GM23338 (cell line): ENCODE results near the gene OR7G1.

Experiments
- CREB1 ChIP-seq: fragments of 250-450 bp; sonication (Bioruptor Pico); IDR thresholded peaks from 2 replicates; pipeline ENCODE4 v1.5.0; 2020; ENCODE audit warnings: low read depth, mild to moderate bottlenecking, moderate library complexity
- EZH2 ChIP-seq: fragments of 200-600 bp; sonication (generic); IDR thresholded peaks from one replicate; pipeline ENCODE4 v1.8.0; 2017; ENCODE audit warnings: antibody characterized with exemption, mild to moderate bottlenecking, low read depth; ENCODE audit not compliant: unreplicated experiment
- EZH2phosphoT487 ChIP-seq: fragments of 200-600 bp; sonication (generic); IDR thresholded peaks from one replicate; pipeline ENCODE4 v1.8.1; 2018; ENCODE audit warnings: antibody characterized with exemption; ENCODE audit not compliant: unreplicated experiment
- JUNB ChIP-seq: IDR thresholded peaks from one replicate; pipeline ENCODE4 v1.6.1; 2016; ENCODE audit warnings: antibody characterized with exemption; ENCODE audit not compliant: unreplicated experiment
- POLR2AphosphoS5 ChIP-seq: IDR thresholded peaks from 2 replicates; pipeline ENCODE4 v1.6.1; 2016; ENCODE audit warnings: antibody characterized with exemption, low read depth
- ZNF114 ChIP-seq: fragments of 250-450 bp; sonication (Bioruptor Pico); IDR thresholded peaks from 2 replicates; pipeline ENCODE4 v1.5.0; 2020; ENCODE audit warnings: mild to moderate bottlenecking, moderate library complexity
- ZNF331 ChIP-seq: fragments of 250-450 bp; sonication (Bioruptor Pico); IDR thresholded peaks from 2 replicates; pipeline ENCODE4 v1.5.0; 2020; ENCODE audit warnings: low read depth, mild to moderate bottlenecking, moderate library complexity
- TF ChIP-seq, protein P1 (sequence below), 2 experiments: fragments of 200-600 bp in 1 of 2; sonication (generic) in 1 of 2; conservative IDR thresholded peaks; 2 replicates each; pipeline versions ENCODE4 v1.5.1 to v1.6.1; 2016 to 2017; ENCODE audit warnings: antibody characterized with exemption in 2 of 2, low read depth in 2 of 2, mild to moderate bottlenecking in 2 of 2, moderate library complexity in 1 of 2
- TF ChIP-seq, protein P2 (sequence below): IDR thresholded peaks from one replicate; pipeline ENCODE4 v1.6.1; 2018; ENCODE audit warnings: antibody characterized with exemption; ENCODE audit not compliant: unreplicated experiment

DNA sequence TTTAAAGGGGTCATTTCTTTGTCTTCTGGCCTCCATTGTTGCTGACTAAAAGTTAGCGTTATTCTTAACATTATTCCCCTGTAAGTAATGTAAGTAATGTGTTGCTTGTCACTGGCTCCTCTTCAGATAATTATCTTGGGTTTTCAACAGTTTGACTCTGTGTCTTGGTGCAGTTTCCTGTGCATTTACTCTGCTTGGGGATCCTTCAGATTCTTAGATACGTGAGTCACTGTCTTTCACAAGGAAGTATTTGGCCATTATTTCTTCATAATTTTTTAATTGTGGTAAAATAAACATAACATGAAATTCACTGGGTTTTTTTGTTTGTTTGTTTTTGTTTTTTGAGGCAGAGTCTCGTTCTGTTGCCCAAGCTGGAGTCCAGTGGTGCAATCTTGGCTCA, 49.7 kb upstream of the OR7G1 start:
- TF ChIP-seq, protein P1, sequence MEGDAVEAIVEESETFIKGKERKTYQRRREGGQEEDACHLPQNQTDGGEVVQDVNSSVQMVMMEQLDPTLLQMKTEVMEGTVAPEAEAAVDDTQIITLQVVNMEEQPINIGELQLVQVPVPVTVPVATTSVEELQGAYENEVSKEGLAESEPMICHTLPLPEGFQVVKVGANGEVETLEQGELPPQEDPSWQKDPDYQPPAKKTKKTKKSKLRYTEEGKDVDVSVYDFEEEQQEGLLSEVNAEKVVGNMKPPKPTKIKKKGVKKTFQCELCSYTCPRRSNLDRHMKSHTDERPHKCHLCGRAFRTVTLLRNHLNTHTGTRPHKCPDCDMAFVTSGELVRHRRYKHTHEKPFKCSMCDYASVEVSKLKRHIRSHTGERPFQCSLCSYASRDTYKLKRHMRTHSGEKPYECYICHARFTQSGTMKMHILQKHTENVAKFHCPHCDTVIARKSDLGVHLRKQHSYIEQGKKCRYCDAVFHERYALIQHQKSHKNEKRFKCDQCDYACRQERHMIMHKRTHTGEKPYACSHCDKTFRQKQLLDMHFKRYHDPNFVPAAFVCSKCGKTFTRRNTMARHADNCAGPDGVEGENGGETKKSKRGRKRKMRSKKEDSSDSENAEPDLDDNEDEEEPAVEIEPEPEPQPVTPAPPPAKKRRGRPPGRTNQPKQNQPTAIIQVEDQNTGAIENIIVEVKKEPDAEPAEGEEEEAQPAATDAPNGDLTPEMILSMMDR (conservative IDR thresholded peaks at IDR 0.05; ENCODE audit: low read depth in 2 of 2): no peak
- TF ChIP-seq POLR2AphosphoS5 (no peak), EZH2phosphoT487 (no peak), JUNB (no peak), ZNF331 (CRISPR knock-in tag) (no peak), CREB1 (CRISPR knock-in tag) (no peak), EZH2 (no peak), ZNF114 (CRISPR knock-in tag) (no peak)
- TF ChIP-seq, protein P2, sequence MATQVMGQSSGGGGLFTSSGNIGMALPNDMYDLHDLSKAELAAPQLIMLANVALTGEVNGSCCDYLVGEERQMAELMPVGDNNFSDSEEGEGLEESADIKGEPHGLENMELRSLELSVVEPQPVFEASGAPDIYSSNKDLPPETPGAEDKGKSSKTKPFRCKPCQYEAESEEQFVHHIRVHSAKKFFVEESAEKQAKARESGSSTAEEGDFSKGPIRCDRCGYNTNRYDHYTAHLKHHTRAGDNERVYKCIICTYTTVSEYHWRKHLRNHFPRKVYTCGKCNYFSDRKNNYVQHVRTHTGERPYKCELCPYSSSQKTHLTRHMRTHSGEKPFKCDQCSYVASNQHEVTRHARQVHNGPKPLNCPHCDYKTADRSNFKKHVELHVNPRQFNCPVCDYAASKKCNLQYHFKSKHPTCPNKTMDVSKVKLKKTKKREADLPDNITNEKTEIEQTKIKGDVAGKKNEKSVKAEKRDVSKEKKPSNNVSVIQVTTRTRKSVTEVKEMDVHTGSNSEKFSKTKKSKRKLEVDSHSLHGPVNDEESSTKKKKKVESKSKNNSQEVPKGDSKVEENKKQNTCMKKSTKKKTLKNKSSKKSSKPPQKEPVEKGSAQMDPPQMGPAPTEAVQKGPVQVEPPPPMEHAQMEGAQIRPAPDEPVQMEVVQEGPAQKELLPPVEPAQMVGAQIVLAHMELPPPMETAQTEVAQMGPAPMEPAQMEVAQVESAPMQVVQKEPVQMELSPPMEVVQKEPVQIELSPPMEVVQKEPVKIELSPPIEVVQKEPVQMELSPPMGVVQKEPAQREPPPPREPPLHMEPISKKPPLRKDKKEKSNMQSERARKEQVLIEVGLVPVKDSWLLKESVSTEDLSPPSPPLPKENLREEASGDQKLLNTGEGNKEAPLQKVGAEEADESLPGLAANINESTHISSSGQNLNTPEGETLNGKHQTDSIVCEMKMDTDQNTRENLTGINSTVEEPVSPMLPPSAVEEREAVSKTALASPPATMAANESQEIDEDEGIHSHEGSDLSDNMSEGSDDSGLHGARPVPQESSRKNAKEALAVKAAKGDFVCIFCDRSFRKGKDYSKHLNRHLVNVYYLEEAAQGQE: no peak
